ENCODE measurements around the gene MYO3A.
"Not testable (repeated sequence)": the region's sequence is repeated elsewhere in the genome, so short reads cannot be mapped to it uniquely, and the experiment has no call there.

Gene MYO3A

DNA sequence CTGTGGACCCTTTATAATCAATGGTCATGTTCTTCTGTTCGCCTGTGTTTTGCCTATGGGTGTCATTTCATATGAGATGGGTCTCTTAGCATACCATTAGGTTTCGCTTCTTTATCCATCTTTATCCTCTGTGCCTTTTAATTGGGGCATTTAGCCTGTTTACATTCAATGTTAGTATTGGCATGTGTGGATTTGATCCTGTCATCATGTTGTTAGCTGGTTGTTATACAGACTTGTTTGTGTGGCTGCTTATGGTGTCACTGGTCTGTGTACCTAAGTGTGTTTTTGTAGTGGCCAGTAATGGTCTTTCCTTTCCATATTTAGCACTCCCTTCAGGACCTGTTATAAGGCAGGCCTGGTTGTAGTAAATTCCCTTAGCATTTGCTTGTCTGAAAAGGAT is 90.3 kb downstream of the MYO3A start:
- DNase-seq (ENCODE audit: insufficient read length, low spot score) (no peak), FAIRE-seq (no peak)
- no peak for TF ChIP-seq POLR2A (IDR thresholded peaks at IDR 0.05; ENCODE audit: low read depth, low read length)

DNA sequence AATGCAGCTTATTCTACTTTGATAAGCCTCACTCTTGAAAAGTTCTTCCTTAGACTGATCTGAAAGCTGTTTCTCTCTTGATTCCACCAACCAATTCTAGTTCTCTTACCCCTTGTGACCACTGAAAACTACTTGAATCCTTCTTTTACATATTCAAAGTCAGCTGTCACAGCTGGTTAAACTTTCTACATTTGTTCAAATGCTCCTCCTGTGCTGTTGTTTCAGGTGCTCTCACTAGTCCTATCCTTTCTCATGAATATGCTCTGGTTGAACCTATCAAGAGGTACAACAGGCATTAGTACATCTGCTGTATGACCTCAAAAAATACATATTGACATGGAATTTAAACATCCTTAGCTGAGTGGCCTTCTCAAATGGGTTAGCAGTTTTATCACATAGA is 91.5 kb downstream of the MYO3A start:
- DNase-seq (ENCODE audit: insufficient read length, low spot score) (no peak), FAIRE-seq (no peak)
- TF ChIP-seq POLR2A (IDR thresholded peaks at IDR 0.05; ENCODE audit: low read depth, low read length): no peak

DNA sequence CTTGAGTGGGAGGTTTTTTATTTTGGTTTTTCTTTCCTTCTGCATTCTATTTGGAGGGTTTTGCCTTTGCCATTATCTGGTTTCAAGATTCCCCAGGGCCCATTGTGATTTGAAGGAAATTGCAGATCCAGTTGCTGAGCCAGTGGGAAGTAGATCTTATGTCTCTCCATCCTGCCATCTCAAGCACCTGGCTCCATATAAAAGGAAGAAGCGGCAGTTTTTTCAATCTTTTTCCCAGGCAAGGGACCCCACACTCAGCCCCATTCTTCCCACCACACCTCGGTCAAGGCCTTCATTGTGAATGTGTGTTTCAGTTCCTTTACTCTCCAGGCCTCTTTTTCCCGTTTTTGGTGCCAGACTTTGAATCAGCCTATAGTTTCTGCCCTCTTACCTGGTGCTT is 95.8 kb downstream of the MYO3A start:
- DNase-seq (ENCODE audit: insufficient read length, low spot score) (no peak), FAIRE-seq (no peak)
- no peak for TF ChIP-seq POLR2A (IDR thresholded peaks at IDR 0.05; ENCODE audit: low read depth, low read length)

DNA sequence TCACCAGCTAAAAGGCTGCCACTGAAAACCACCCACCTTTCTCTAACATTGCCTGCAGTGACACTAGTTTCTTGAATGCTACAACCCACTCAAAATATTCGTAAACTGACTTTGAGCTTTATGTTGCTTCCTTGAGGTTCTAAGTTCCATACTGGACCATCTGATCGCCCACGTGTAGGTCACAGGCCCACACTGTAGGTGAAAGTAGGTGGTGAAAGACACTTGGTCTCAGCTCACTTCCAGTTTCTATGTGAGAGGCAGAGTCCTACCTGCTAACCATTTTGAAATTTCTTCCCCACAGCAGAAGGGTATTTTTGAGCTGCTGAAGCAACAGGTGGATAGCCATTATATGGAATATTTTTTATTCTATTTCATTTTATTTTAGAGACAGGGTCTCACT is 97.3 kb downstream of the MYO3A start:
- DNase-seq (ENCODE audit: insufficient read length, low spot score) (no peak), FAIRE-seq (no peak)
- TF ChIP-seq POLR2A (IDR thresholded peaks at IDR 0.05; ENCODE audit: low read depth, low read length): no peak

DNA sequence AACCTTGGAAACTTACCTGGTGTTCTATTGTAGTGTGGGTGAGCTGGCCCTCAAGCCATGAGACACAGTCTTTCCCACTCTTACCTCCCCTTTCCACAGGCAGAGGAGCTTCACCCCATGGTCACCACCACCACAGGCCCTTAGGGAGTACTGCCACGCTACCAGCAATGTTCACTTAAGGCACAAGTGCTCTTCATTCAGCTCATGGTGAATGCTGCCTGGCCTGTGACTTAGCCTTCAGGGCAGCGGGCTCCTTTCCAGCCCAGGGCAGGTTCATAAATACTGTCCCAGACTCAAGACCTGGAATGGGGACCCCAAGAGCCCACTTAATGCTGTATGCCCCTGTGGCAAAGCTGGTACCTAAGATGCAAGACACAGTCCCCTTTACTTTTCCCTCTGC is 109.4 kb downstream of the MYO3A start:
- FAIRE-seq (no peak), DNase-seq (ENCODE audit: insufficient read length, low spot score) (no peak)
- no peak for TF ChIP-seq POLR2A (IDR thresholded peaks at IDR 0.05; ENCODE audit: low read depth, low read length)

DNA sequence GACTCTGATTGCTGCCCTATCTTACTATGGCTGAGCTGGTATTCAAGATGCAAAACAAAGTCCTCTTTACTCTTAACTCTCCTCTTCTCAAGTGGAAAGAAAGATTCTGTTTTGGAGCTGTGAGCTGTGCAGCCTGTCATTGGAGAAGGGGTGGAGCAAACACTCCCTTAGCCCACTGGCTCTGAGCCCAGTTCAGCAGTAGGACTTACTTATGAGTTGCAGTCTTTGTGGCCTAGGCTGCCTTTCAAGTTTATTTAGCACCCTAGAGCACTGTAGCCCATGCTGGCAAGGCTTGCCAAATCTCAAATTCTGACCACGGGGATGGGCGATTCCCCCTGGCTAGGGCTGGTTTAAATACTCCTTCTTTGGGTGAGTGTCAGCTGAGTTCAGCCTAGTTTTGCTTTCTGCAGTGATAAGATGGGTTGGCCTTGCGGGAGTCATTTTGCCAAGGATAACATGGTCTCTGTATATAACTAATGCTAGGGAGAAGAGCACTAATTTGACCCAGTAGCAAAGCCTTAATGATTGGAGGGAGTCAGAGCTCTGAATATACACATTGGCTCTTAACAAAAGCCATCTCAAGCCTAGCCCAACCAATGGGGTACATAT is 110.2 kb downstream of the MYO3A start:
- no peak for FAIRE-seq
- TF ChIP-seq POLR2A (IDR thresholded peaks at IDR 0.05; ENCODE audit: low read depth, low read length): no peak
- DNase-seq (ENCODE audit: insufficient read length, low spot score): no peak

DNA sequence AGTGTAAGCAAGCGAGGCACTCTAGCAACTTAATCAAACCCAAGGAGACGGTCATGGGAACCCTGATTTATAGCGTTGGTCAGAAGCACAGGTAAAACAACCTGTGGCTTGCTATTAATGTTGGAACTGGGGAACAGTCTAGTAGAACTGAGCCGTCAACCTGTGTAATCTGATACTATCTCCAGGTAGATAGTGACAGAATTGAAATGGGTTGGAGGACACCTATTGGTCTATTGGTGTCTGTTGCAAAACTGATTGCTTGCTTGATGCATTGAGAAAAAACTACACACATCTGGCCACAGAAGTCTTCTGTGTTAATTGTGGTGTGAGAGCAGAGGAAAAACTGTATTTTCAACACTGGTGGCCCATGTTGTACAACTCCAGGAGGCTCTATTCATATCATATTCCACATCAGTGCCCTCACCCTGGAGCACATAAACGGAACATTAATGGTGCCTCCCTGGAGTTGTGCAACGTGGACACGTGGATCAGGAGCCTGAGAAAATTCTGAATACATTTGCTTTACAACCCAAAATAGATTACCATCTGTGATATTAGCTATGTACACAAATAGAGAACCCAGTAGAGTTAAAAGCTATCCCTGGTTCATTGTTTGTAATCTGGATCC is 112.2 kb downstream of the MYO3A start:
- no peak for DNase-seq (ENCODE audit: insufficient read length, low spot score)
- no peak for FAIRE-seq
- no peak for TF ChIP-seq POLR2A (IDR thresholded peaks at IDR 0.05; ENCODE audit: low read depth, low read length)

DNA sequence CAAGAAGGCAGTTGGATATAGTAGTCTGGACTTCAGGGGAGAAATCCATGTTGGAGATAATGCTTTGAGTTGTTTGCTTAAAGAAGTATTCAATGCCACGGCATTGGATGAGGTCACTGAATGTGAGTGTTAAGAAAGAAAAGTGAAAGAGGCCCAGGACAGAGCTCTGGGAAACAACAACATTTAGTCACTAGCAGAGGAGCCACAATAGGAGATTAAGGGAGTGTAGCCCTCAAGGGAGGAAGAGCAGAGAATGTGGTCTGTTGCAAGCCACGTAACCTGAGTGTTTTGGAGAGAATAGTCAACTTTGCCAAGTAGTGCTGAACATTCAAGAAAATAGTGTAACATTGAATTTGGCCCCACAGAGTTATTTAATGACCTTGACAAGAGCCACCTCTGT is 114.7 kb downstream of the MYO3A start:
- no peak for DNase-seq (ENCODE audit: insufficient read length, low spot score)
- FAIRE-seq: no peak
- TF ChIP-seq POLR2A (IDR thresholded peaks at IDR 0.05; ENCODE audit: low read depth, low read length): no peak

DNA sequence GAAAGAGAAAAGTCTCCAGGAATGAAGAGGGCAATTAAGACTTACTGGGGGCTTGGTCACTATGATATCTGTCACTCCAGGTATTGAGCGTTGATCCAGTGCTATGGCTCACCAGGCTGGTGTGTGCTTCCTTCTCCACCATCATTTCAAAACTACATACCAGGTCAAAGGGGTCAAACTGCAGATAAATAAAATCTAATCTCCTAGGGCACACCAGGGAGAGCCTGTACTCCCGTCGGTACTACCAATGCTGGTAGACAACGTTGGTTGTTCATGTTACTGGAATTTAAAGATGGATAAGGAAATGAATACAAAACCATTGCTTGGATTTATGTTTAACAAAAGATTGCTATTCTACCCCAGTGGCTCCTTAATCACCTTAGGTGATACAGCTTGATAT is 118.3 kb downstream of the MYO3A start:
- no peak for TF ChIP-seq POLR2A (IDR thresholded peaks at IDR 0.05; ENCODE audit: low read depth, low read length)
- FAIRE-seq (no peak), DNase-seq (ENCODE audit: insufficient read length, low spot score) (no peak)

DNA sequence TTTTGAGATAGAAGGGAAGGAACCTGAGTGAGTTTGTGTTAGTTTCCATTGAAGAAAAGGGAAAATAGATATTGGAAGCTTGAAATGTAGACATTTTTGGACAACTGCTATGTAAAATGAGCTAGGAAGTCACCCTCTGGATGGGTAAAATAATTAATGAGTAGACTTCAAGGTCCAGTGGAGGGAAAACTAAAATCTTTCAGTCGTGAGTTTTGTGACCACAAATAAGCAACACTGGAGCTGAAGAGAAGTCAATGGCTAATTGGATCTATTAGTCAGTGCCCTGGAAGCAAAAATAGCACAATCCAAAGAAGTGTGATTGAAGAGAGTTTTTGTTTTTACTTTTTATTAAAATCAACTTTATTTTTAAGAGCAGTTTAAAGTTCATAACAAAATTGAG is 123.4 kb downstream of the MYO3A start:
- no peak for TF ChIP-seq POLR2A (IDR thresholded peaks at IDR 0.05; ENCODE audit: low read depth, low read length)
- FAIRE-seq: no peak
- no peak for DNase-seq (ENCODE audit: insufficient read length, low spot score)

DNA sequence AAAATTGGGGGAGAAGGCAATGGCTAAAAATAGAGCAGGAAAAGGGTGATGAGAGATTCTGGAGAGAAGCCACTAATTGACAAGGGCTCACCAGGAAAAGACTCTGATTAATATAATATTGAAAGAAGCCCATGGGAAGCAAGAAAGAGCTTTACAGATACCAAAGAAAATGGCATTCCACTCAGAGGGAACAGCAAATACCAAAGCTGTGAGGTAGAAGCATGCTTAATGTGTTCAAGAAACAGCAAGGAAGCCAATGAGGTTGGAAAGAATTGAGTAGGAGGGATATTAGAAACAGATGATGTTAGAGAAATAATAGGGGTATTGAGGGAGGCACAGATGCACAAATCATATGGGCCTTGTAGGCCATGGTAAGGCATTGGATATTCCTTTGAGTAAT is 130.1 kb downstream of the MYO3A start:
- FAIRE-seq (no peak), DNase-seq (ENCODE audit: insufficient read length, low spot score) (no peak)
- TF ChIP-seq POLR2A (IDR thresholded peaks at IDR 0.05; ENCODE audit: low read depth, low read length): no peak

DNA sequence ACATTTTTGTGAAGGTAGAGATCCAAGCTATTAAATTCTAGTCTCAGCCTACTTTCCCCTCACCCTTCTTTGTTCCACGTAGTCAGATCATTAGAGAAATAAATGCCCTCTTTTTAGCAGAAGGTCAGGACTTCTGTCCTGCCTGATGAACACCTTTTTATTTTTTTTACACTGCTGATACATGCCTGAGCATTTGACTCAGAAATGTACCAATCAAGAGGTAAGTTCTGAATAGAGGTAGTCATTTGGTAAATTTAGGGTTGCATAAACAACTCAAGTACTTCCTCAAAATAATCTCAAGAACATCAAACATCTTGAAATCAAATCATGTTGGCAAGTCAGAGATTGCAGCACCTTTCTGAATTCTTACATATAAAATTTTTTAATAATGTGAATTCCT is 133.7 kb downstream of the MYO3A start:
- no peak for FAIRE-seq
- no peak for DNase-seq (ENCODE audit: insufficient read length, low spot score)
- no peak for TF ChIP-seq POLR2A (IDR thresholded peaks at IDR 0.05; ENCODE audit: low read depth, low read length)

DNA sequence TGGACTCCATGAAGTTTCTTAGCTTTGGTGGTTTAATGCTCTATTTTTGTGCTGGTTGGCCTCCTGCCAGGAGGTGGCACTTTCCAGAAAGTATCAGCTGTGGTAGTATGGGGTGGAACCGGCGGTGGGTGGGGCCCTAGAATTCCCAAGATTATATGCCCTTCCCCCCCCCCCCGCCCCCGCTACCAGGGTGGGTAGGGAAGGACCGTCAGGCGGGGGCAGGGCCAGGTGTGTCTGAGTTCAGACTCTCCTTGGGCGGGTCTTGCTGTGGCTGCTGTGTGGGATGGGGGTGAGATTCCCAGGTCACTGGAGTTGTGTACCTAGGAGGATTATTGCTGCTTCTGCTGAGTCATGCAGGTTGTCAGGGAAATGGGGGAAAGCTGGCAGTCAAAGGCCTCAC is 146.9 kb downstream of the MYO3A start:
- FAIRE-seq: not testable (repeated sequence)

DNA sequence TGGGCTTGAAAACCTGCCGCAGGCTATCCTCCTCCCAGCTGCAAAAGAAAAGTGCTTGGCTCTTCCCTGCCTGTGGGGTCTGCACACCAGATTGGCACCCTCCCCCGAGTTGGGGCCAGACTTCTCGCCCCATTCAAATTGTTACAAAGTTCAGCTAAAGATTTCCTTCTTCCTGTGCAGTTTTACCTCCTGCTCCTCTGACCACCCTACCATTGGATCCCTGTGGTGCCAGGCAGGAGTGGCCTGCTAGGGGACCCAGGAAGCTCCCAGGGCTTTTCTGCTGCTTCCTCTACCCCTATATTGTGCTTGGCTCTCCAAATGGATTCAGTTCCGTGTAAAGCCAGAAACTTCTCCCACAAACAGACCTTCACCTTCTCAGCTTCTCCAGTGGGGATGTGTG is 147.4 kb downstream of the MYO3A start:
- DNase-seq (ENCODE audit: insufficient read length, low spot score) (no peak), FAIRE-seq (no peak)
- no peak for TF ChIP-seq POLR2A (IDR thresholded peaks at IDR 0.05; ENCODE audit: low read depth, low read length)

More for the DNA sequence above, 146.9 kb downstream of the MYO3A start:
- not testable (repeated sequence) for DNase-seq (ENCODE audit: insufficient read length, low spot score)

DNA sequence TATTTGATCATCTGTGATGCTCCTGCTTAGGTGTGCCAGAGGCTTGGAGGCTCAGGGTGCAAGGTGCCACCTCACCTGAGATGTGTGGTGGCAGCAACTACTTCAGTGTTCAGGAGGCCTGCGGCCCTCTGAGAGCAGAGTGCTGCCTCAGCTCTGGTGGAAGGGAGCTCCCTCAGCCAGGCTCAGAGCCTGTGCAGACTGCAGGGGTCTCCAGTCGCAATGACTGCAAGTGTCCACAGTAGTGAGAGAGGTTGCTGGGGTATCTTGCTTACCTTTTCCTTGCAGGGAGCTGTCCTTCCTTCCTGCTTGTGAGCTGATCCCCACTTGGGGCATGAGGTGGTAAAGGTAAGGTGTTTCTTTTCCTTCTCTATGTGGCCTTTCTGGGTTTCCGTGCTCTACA is 151.5 kb downstream of the MYO3A start:
- DNase-seq (ENCODE audit: insufficient read length, low spot score) (no peak), FAIRE-seq (no peak)

DNA sequence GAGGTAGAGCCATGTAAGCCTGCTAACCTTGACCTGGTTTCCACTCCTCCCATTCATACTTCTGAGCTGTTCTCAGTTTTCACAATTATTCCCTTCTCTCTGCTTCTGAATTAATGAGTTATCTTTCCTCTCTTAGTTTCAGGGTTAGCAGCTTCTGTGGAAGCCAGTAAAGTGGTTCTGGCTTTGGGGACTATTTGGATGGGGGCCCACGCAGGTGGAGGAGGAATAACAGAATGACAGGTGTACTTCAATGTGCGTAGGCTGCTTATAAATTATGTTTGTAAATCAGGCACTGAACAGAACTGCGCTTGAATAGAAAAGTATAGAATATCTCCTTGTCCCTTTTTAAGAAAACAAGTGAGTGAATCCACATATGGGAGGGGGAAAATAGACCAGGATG is 153.6 kb downstream of the MYO3A start:
- FAIRE-seq (no peak), DNase-seq (ENCODE audit: insufficient read length, low spot score) (no peak)
- no peak for TF ChIP-seq POLR2A (IDR thresholded peaks at IDR 0.05; ENCODE audit: low read depth, low read length)

More for the DNA sequence above, 151.5 kb downstream of the MYO3A start:
- no peak for TF ChIP-seq POLR2A (IDR thresholded peaks at IDR 0.05; ENCODE audit: low read depth, low read length)
